Brain microvascular endothelial cell (primary cell): ENCODE results near the gene SLC12A3.

Source experiments
- DNase-seq: peaks from one replicate; pipeline ENCODE4 v3.0.0-alpha.2; 2020
- H3K27ac ChIP-seq: fragments of 250-450 bp; sonication (Bioruptor Pico); 2 replicates; pipeline ENCODE4 v1.5.1; 2020; ENCODE audit warnings: mild to moderate bottlenecking, moderate library complexity
- H3K27me3 ChIP-seq: fragments of 250-450 bp; sonication (Bioruptor Pico); replicated peaks from 2 replicates; pipeline ENCODE4 v1.5.1; 2020; ENCODE audit warnings: mild to moderate bottlenecking
- H3K36me3 ChIP-seq: fragments of 250-450 bp; sonication (Bioruptor Pico); replicated peaks from 2 replicates; pipeline ENCODE4 v1.5.1; 2020; ENCODE audit warnings: mild to moderate bottlenecking
- H3K4me3 ChIP-seq: 2 replicates; pipeline ENCODE4 v1.5.1; 2011; ENCODE audit warnings: low read depth, mild to moderate bottlenecking, control low read depth, low read length, moderate library complexity
- CTCF ChIP-seq: IDR thresholded peaks from 2 replicates; pipeline ENCODE4 v1.5.1; 2011; ENCODE audit warnings: low read depth, mild to moderate bottlenecking, moderate library complexity, low read length, control low read depth, inconsistent platforms; ENCODE audit errors: missing control alignments
- in situ Hi-C: cut with HindIII; loops from 2 replicates; pipeline ENCODE4 v1.10.0; 2017; ENCODE audit warnings: low sequenced_read_pairs, low pct_ligation_motif_present

The SLC12A3 gene

GRCh38 chr16:56894331-56894917, 29.4 kb downstream of the SLC12A3 start:
- no peaks in the 10 kb centered on the region for H3K27me3 ChIP-seq
- H3K27ac ChIP-seq, result no peak overlapping the region
- H3K4me3 ChIP-seq, result no peak overlapping the region
- no peak for DNase-seq
- TF ChIP-seq CTCF, result no peak
- in situ Hi-C loops, result no loop called here
- H3K36me3 ChIP-seq, result no peaks in the 10 kb centered on the region

- Histone ChIP-seq H3K4me3 (no peak overlapping the region), H3K27me3 (no peaks in the 10 kb centered on the region), H3K36me3 (no peaks in the 10 kb centered on the region), H3K27ac (no peak overlapping the region)
- DNase-seq, result no peak
- in situ Hi-C loops, result no loop called here
- TF ChIP-seq CTCF, result no peak
Observed at GRCh38 chr16:56895813-56896212, 30.8 kb downstream of the SLC12A3 start.

- Histone ChIP-seq H3K27me3 (no peaks in the 10 kb centered on the region), H3K4me3 (no peak overlapping the region), H3K36me3 (no peaks in the 10 kb centered on the region), H3K27ac (no peak overlapping the region)
- TF ChIP-seq CTCF, result no peak
- DNase-seq, result no peak
- in situ Hi-C loops, result no loop called here
Observed at GRCh38 chr16:56896244-56896643, 31.2 kb downstream of the SLC12A3 start.

- Histone ChIP-seq H3K4me3 (no peak overlapping the region), H3K27ac (no peak overlapping the region), H3K27me3 (no peaks in the 10 kb centered on the region), H3K36me3 (no peaks in the 10 kb centered on the region)
- in situ Hi-C loops, result no loop called here
- no peak for TF ChIP-seq CTCF
- DNase-seq, result no peak
Observed at GRCh38 chr16:56897026-56897799, 32.2 kb downstream of the SLC12A3 start.

- H3K4me3 ChIP-seq, result no peak overlapping the region
- no peaks in the 10 kb centered on the region for H3K27me3 ChIP-seq
- no peak overlapping the region for H3K27ac ChIP-seq
- no peak for TF ChIP-seq CTCF
- H3K36me3 ChIP-seq, result no peaks in the 10 kb centered on the region
- in situ Hi-C loops, result no loop called here
- no peak for DNase-seq
Observed at GRCh38 chr16:56898847-56899246, 33.8 kb downstream of the SLC12A3 start.
